ENCODE results near the gene TRIM65. TPM values are rescaled to one million over a fixed set of nuclear protein-coding genes. Genes with fewer than 3 reads are reported as not detected.

The TRIM65 gene
- total and polyA plus RNA-seq, 10 of the 15 experiments (the other 5 are each of a cell fraction or from before 2014, with no cell fraction given) = 1.4 to 26.0 (median 10.8) TPM

DNA sequence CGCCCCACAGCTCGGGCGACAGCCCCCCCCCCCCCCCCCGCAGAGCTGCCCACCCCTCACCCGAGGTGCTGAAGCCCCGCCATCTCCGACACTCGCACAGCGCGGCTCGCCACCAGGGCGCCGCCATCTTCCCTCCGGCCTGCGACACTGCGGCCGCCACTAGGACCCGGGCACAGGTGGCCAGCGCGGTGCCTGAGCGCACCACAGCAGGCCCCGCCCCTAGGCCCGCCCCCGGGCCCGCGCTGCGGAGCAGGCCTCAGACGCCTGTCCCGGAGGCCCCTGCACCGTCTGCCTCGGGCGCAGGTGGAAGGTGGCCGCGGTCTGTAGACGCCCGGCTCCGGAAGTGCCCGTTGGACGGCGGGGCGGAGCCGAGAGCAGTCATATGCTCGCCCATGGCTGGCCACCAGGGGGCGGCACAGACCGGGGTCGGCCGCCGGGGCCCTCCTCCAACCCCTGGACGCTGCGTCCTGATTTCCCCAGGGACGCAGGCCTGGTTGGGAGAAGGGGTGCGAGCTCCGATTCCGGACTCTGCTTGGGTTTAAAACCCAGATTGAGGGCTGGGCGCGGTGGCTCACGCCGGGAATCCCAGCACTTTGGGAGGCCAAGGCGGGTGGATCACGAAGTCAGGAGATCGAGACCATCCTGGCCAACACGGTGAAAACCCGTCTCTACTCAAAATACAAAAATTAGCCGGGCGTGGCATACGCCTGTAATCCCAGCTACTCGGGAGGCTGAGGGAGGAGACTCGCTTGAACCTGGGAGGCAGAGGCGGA is 8.2 kb upstream of the TRIM65 start, which contains the start of gene MRPL38 (continued):
- TF ChIP-seq REST (IDR thresholded peaks at IDR 0.05; ENCODE audit: low read depth, low read length) (peak; percentile 24; the same call in 1 of the 2 replicates), IRF5 (IDR thresholded peaks at IDR 0.05; ENCODE audit: borderline replicate concordance) (no peak), TCF12 (IDR thresholded peaks at IDR 0.05; ENCODE audit: low read depth, low read length) (peak; percentile 69; the same call in 1 of the 2 replicates), TBL1XR1 (IDR thresholded peaks at IDR 0.05; ENCODE audit: low read depth, low read length) (0 out of 2 replicates have a peak, but pooled peaks have one; percentile 30), E2F4 (IDR thresholded peaks at IDR 0.05; ENCODE audit: low read depth, low read length) (no peak), TAF1 (IDR thresholded peaks at IDR 0.05; ENCODE audit: borderline replicate concordance, low read depth, low read length) (peak; percentile 85; the same call in 1 of the 2 replicates), SP1 (IDR thresholded peaks at IDR 0.05; ENCODE audit: low read depth, low read length) (peak; percentile 55), ATF7 (IDR thresholded peaks at IDR 0.05; ENCODE audit: low read depth) (no peak), EGR1 (IDR thresholded peaks at IDR 0.05; ENCODE audit: borderline replicate concordance in 1 of 2, low read depth in 2 of 2, low read length in 2 of 2) (peak in 1 of 2 experiments; percentile 71; a peak in 2 of 3 replicates), RFX5 (IDR thresholded peaks at IDR 0.05; ENCODE audit: low read depth, low read length) (no peak), ZNF622 (IDR thresholded peaks at IDR 0.05) (no peak), TCF7 (IDR thresholded peaks at IDR 0.05; ENCODE audit: borderline replicate concordance) (no peak), RAD21 (IDR thresholded peaks at IDR 0.05; ENCODE audit: insufficient read depth, low read depth, low read length) (peak; percentile 85), EZH2 (IDR thresholded peaks at IDR 0.05; ENCODE audit: borderline replicate concordance, control insufficient read depth, low read depth, low read length) (no peak), EED (IDR thresholded peaks at IDR 0.05; ENCODE audit: low read depth) (peak; percentile 73), BCLAF1 (IDR thresholded peaks at IDR 0.05) (no peak), CBFB (IDR thresholded peaks at IDR 0.05; ENCODE audit: low read depth) (peak; percentile 8; the same call in 1 of the 2 replicates)
- TF ChIP-seq, protein P1, sequence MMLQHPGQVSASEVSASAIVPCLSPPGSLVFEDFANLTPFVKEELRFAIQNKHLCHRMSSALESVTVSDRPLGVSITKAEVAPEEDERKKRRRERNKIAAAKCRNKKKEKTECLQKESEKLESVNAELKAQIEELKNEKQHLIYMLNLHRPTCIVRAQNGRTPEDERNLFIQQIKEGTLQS (IDR thresholded peaks at IDR 0.05; ENCODE audit: borderline replicate concordance, extremely low read depth, low read depth, low read length) = no peak

All from GM12878 (cell line).